CD4-positive, alpha-beta memory T cell (primary cell): ENCODE measurements around the gene POT1. TPM values are rescaled to one million over a fixed set of nuclear protein-coding genes. Genes with fewer than 3 reads are reported as not detected.
A peak's percentile ranks its signal among the peaks of the same experiment; 100 is the strongest.
"Not testable (repeated sequence)": the region's sequence is repeated elsewhere in the genome, so short reads cannot be mapped to it uniquely, and the experiment has no call there.

Experiments
- CTCF ChIA-PET: fragments of 350-600 bp; sonication (Branson Sonifier 250); formaldehyde crosslinking; loops from one replicate; lab custom pipeline; 2021; ENCODE audit warnings: inconsistent platforms; ENCODE audit not compliant: partially characterized antibody; lab: Charles Lee
- POLR2A ChIA-PET: fragments of 350-600 bp; sonication (Branson Sonifier 250); formaldehyde crosslinking; loops from one replicate; lab custom pipeline; 2021; ENCODE audit not compliant: partially characterized antibody; lab: Charles Lee
- DNase-seq, 5 donors: peaks; one replicate each; pipeline versions ENCODE4 v3.0.0 to v3.0.0-alpha.2; 2020 to 2022; ENCODE audit warnings: mixed read lengths in 1 of 5
- H3K27ac ChIP-seq: one replicate; pipeline ENCODE4 v1.7.0; 2013; ENCODE audit warnings: low read depth, low read length
- H3K27me3 ChIP-seq: 2 replicates; pipeline ENCODE4 v1.7.0; 2013; ENCODE audit warnings: mild to moderate bottlenecking, low read length, moderate library complexity; ENCODE audit not compliant: insufficient read depth
- H3K36me3 ChIP-seq: 2 replicates; pipeline ENCODE4 v1.7.0; 2013; ENCODE audit warnings: mild to moderate bottlenecking, low read length, moderate library complexity; ENCODE audit not compliant: insufficient read depth
- H3K4me1 ChIP-seq: 2 replicates; pipeline ENCODE4 v1.7.0; 2013; ENCODE audit warnings: mild to moderate bottlenecking, low read length, moderate library complexity; ENCODE audit not compliant: insufficient read depth
- H3K4me3 ChIP-seq, 2 donors: one replicate each; pipeline ENCODE4 v1.7.0; 2013; ENCODE audit warnings: low read length in 2 of 2, mild to moderate bottlenecking in 1 of 2
- H3K9me3 ChIP-seq, 2 donors: one replicate each; pipeline ENCODE4 v1.7.0; 2013; ENCODE audit warnings: low read length in 2 of 2, control low read depth in 1 of 2; ENCODE audit not compliant: control insufficient read depth in 1 of 2
- H3K27ac Mint-ChIP-seq, 7 donors: one replicate each; pipeline ENCODE4 v1.8.0; 2020 to 2021; ENCODE audit warnings: mixed read lengths in 7 of 7, mild to moderate bottlenecking in 6 of 7, inconsistent platforms in 3 of 7, moderate library complexity in 3 of 7
- H3K27me3 Mint-ChIP-seq, 2 donors: one replicate each; pipeline ENCODE4 v1.8.0; 2020 to 2021; ENCODE audit warnings: mixed read lengths in 2 of 2
- H3K36me3 Mint-ChIP-seq, 2 donors: one replicate each; pipeline ENCODE4 v1.8.0; 2020 to 2021; ENCODE audit warnings: mixed read lengths in 2 of 2, inconsistent platforms in 1 of 2, mild to moderate bottlenecking in 1 of 2
- H3K4me1 Mint-ChIP-seq, 4 donors: one replicate each; pipeline ENCODE4 v1.8.0; 2020 to 2021; ENCODE audit warnings: mixed read lengths in 4 of 4, mild to moderate bottlenecking in 1 of 4
- H3K4me3 Mint-ChIP-seq, 8 donors: one replicate each; pipeline ENCODE4 v1.8.0; 2020 to 2021; ENCODE audit warnings: mixed read lengths in 8 of 8, mild to moderate bottlenecking in 7 of 8, moderate library complexity in 6 of 8, inconsistent platforms in 3 of 8
- H3K9me3 Mint-ChIP-seq, 8 donors: one replicate each; pipeline ENCODE4 v1.8.0; 2020 to 2021; ENCODE audit warnings: mixed read lengths in 8 of 8, mild to moderate bottlenecking in 5 of 8, inconsistent platforms in 3 of 8, moderate library complexity in 1 of 8
- intact Hi-C: fragments of 100-400 bp; cut with micrococcal nuclease; formaldehyde crosslinking; loops from one replicate; pipeline ENCODE4 v1.15.1; 2023
- polyA plus RNA-seq, 2 donors: library from polyadenylated mRNA; unstranded; fragments of 300-500 nt; fragmentation: Illumina TruSeq; gene quantifications; one replicate each; pipeline ENCODE4 v1.2.3, GENCODE V29; 2021
- total RNA-seq, 2 experiments: library from RNA; stranded (reverse); gene quantifications; one replicate each; pipeline ENCODE4 v1.2.3, GENCODE V29; 2021

The POT1 gene
- total RNA-seq (10 to 100 TPM; 23.5 to 24.1 TPM), polyA plus RNA-seq (10 to 100 TPM; 16.2 to 19.2 TPM)

DNA sequence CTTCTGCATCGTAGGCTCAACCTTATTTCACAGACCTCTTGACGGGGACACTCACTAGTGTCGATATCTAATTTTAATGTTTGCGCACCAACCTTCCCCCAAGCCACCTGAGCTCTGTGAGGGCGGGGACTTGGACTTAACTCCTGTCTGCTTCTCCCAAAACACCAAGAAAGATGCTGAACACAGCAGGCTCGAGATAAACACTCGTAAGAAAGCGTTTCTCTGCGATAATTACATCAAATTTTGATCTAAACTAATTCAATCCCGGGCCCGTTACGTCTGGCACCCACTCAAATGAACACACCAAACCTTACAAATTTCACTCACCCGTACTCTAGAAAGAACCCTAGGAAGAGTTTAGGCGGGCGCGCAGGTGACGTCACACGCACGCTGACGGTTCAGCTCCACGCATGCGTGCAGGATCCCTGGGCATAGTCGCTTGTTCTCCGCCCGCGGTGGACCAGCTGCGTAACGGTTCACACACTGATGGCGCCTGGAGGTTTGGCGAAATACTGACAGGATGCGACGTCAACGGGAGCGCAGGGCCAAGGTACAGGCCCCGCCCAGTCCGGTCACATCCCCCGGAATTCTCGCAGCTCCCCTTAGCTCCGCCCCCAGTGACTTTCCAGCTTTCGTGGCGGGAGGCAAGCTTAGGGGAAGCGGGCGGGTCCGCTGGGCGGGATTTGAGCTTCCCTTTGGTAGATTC is at the start of gene POT1:
Gene POT1, minus strand, starts transcription at position 359 of the 706 bp plus-strand sequence. CDS start 32,652 bp downstream, outside the sequence.
- Histone ChIP-seq H3K36me3 (no peaks in the 10 kb centered on the region), H3K4me3 (peak within 1 kb of the TSS; percentile 77 to 91), H3K9me3 (no peaks in the 10 kb centered on the region), H3K27ac (peak within 1 kb of the TSS; percentile 77), H3K4me1 (peaks cover 18% of the 10 kb centered on the region), H3K27me3 (no peaks in the 10 kb centered on the region)
- peak within 1 kb of the TSS; percentile 90 to 99 (median 96) for H3K4me3 Mint-ChIP-seq
- CTCF ChIA-PET, result interaction anchor here (0.8 kb wide), 1 partner anchor 11 kb away, joined by 4 read pairs; no protein-coding TSS in a partner anchor
- H3K9me3 Mint-ChIP-seq, result peaks cover 0 to 6% (median 0%) of the 10 kb centered on the region in 8 donors
- DNase-seq, result peak; percentile 92 to 97 (median 95)
- H3K36me3 Mint-ChIP-seq, result peaks cover 17 to 19% of the 10 kb centered on the region in 2 donors
- POLR2A ChIA-PET, result interaction anchor here (1.1 to 1.6 kb wide), 4 partner anchors 9 to 1372 kb away, joined by 6 to 10 read pairs (median 6); partner anchors contain the start of genes NDUFA5 and WASL
- no peaks in the 10 kb centered on the region for H3K27me3 Mint-ChIP-seq
- peak within 1 kb of the TSS; percentile 89 to 99 (median 98) for H3K27ac Mint-ChIP-seq
- peaks cover 27 to 52% (median 41%) of the 10 kb centered on the region in 4 donors for H3K4me1 Mint-ChIP-seq
- intact Hi-C loops, result loop anchor here (5.0 to 10.0 kb wide), 2 partner anchors 1182 to 1395 kb away; partner anchors contain the start of genes IQUB and WASL

- POLR2A ChIA-PET, H3K9me3 ChIP-seq, H3K4me3 ChIP-seq, CTCF ChIA-PET, H3K27ac Mint-ChIP-seq, H3K4me3 Mint-ChIP-seq, intact Hi-C loops, DNase-seq, H3K27me3 Mint-ChIP-seq, H3K4me1 ChIP-seq, H3K4me1 Mint-ChIP-seq, H3K27me3 ChIP-seq, H3K27ac ChIP-seq, H3K36me3 ChIP-seq, H3K36me3 Mint-ChIP-seq: not testable (repeated sequence)
- peaks cover 0 to 35% (median 20%) of the 10 kb centered on the region in 8 donors for H3K9me3 Mint-ChIP-seq
These were observed 45.5 kb upstream of the POT1 start for GRCh38 chr7:124975131-124975530.

DNA sequence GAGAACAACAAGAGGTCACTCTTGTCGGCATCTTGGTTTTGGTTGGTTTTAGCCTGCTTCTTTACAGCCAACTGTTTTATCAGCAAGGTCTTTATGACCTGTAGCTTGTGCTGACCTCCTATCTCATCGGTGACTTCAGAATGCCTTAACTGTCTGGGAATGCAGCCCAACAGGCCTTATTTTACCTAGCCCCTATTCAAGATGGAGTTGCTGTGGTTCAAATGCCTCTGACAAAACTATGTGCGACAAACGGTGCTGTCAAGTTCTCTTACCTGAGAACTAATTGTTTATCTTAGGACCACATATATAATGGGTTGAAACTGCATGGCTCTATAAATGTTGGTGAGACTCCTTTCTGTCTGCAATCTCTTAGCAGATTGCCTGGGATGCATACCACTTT is 35.9 kb upstream of the POT1 start:
- no peaks in the 10 kb centered on the region for H3K9me3 ChIP-seq
- no peaks in the 10 kb centered on the region for H3K4me1 ChIP-seq
- no peaks in the 10 kb centered on the region for H3K27me3 Mint-ChIP-seq
- H3K27me3 ChIP-seq, result no peaks in the 10 kb centered on the region
- no peaks in the 10 kb centered on the region for H3K36me3 Mint-ChIP-seq
- no peak overlapping the region for H3K4me3 ChIP-seq
- no peak overlapping the region for H3K27ac Mint-ChIP-seq
- no peak overlapping the region for H3K27ac ChIP-seq
- no peak for DNase-seq
- H3K4me1 Mint-ChIP-seq, result no peaks in the 10 kb centered on the region
- intact Hi-C loops, result no loop called here
- CTCF ChIA-PET, result no interaction called here
- POLR2A ChIA-PET, result no interaction called here
- peaks cover 0 to 3% (median 0%) of the 10 kb centered on the region in 8 donors for H3K9me3 Mint-ChIP-seq
- no peaks in the 10 kb centered on the region for H3K36me3 ChIP-seq
- no peak overlapping the region for H3K4me3 Mint-ChIP-seq

GRCh38 chr7:124959676-124960075 is 30.1 kb upstream of the POT1 start:
- Histone ChIP-seq H3K4me3 (no peak overlapping the region), H3K27me3 (no peaks in the 10 kb centered on the region), H3K4me1 (no peaks in the 10 kb centered on the region), H3K9me3 (peaks cover 0 to 4% of the 10 kb centered on the region in 2 donors), H3K27ac (no peak overlapping the region), H3K36me3 (no peaks in the 10 kb centered on the region)
- ChIA-PET CTCF (no interaction called here), POLR2A (no interaction called here)
- H3K27ac Mint-ChIP-seq, result no peak overlapping the region
- peaks cover 0 to 9% of the 10 kb centered on the region in 2 donors for H3K36me3 Mint-ChIP-seq
- no peak for DNase-seq
- H3K4me3 Mint-ChIP-seq, result no peak overlapping the region
- no peaks in the 10 kb centered on the region for H3K4me1 Mint-ChIP-seq
- H3K9me3 Mint-ChIP-seq, result peaks cover 4 to 19% (median 17%) of the 10 kb centered on the region in 8 donors
- intact Hi-C loops, result no loop called here
- H3K27me3 Mint-ChIP-seq, result no peaks in the 10 kb centered on the region

- H3K4me3 Mint-ChIP-seq, H3K27ac Mint-ChIP-seq, H3K27ac ChIP-seq, H3K4me1 Mint-ChIP-seq, intact Hi-C loops, H3K4me1 ChIP-seq, H3K27me3 Mint-ChIP-seq, CTCF ChIA-PET, DNase-seq, POLR2A ChIA-PET, H3K36me3 Mint-ChIP-seq, H3K27me3 ChIP-seq, H3K36me3 ChIP-seq, H3K9me3 ChIP-seq, H3K4me3 ChIP-seq: not testable (repeated sequence)
- H3K9me3 Mint-ChIP-seq, result peaks cover 4 to 19% (median 17%) of the 10 kb centered on the region in 8 donors
These were observed 28.3 kb upstream of the POT1 start for GRCh38 chr7:124957952-124958351.

- no peak for DNase-seq
- Histone ChIP-seq H3K36me3 (no peaks in the 10 kb centered on the region), H3K27me3 (no peaks in the 10 kb centered on the region), H3K4me3 (no peak overlapping the region), H3K9me3 (peaks cover 0 to 4% of the 10 kb centered on the region in 2 donors), H3K4me1 (no peaks in the 10 kb centered on the region), H3K27ac (no peak overlapping the region)
- ChIA-PET POLR2A (no interaction called here), CTCF (no interaction called here)
- Mint-ChIP-seq H3K27me3 (no peaks in the 10 kb centered on the region), H3K9me3 (peaks cover 4 to 19% (median 17%) of the 10 kb centered on the region in 8 donors), H3K4me1 (no peaks in the 10 kb centered on the region), H3K36me3 (peaks cover 0 to 9% of the 10 kb centered on the region in 2 donors), H3K27ac (no peak overlapping the region), H3K4me3 (no peak overlapping the region)
- intact Hi-C loops, result no loop called here
These were observed 26.5 kb upstream of the POT1 start for GRCh38 chr7:124956160-124956559.

- no peak overlapping the region for H3K4me3 ChIP-seq
- H3K36me3 ChIP-seq, result no peaks in the 10 kb centered on the region
- H3K27me3 ChIP-seq, result no peaks in the 10 kb centered on the region
- peaks cover 4 to 19% (median 16%) of the 10 kb centered on the region in 8 donors for H3K9me3 Mint-ChIP-seq
- no peak for DNase-seq
- ChIA-PET POLR2A (no interaction called here), CTCF (no interaction called here)
- H3K27ac ChIP-seq, result no peak overlapping the region
- no peak overlapping the region for H3K27ac Mint-ChIP-seq
- no peaks in the 10 kb centered on the region for H3K4me1 Mint-ChIP-seq
- no peaks in the 10 kb centered on the region for H3K4me1 ChIP-seq
- no peak overlapping the region for H3K4me3 Mint-ChIP-seq
- H3K9me3 ChIP-seq, result peaks cover 0 to 4% of the 10 kb centered on the region in 2 donors
- H3K36me3 Mint-ChIP-seq, result peaks cover 0 to 9% of the 10 kb centered on the region in 2 donors
- no peaks in the 10 kb centered on the region for H3K27me3 Mint-ChIP-seq
- intact Hi-C loops, result no loop called here
These were observed 25.2 kb upstream of the POT1 start for GRCh38 chr7:124954790-124955189.
